Adrenal gland (tissue), 12 donors: ENCODE results near the gene LRRTM4. TPM values are rescaled to one million over a fixed set of nuclear protein-coding genes. Genes with fewer than 3 reads are reported as not detected.

ENCODE experiments used
- DNase-seq, 7 donors: peaks; one replicate each; pipeline ENCODE4 v3.0.0-alpha.2; 2019 to 2020
- H3K27ac ChIP-seq, 5 donors: fragments of 200-600 bp; sonication (generic) in 4 of 5; 1 replicate in 3 of 5; 2 replicates in 2 of 5; pipeline versions ENCODE4 v1.5.1 to v1.8.0; 2016 to 2020; ENCODE audit warnings: mild to moderate bottlenecking in 1 of 5
- H3K27me3 ChIP-seq: fragments of 200-600 bp; 2 replicates; pipeline ENCODE4 v1.8.0; 2021
- H3K36me3 ChIP-seq, 2 donors: fragments of 200-600 bp; replicated peaks in 1 of 2; 1 replicate in 1 of 2; 2 replicates in 1 of 2; pipeline versions ENCODE4 v1.5.1 to v1.8.0; 2018 to 2022
- H3K4me1 ChIP-seq, 2 donors: fragments of 200-600 bp; replicated peaks in 1 of 2; 1 replicate in 1 of 2; 2 replicates in 1 of 2; pipeline versions ENCODE4 v1.5.1 to v1.8.0; 2018 to 2021
- H3K4me3 ChIP-seq, 4 donors: fragments of 200-600 bp; sonication (generic) in 3 of 4; one replicate each; pipeline ENCODE4 v1.5.1; 2016 to 2018
- H3K9me3 ChIP-seq, 3 donors: fragments of 200-600 bp; sonication (generic) in 1 of 3; replicated peaks in 1 of 3; 1 replicate in 2 of 3; 2 replicates in 1 of 3; pipeline versions ENCODE4 v1.5.1 to v1.8.0; 2016 to 2021
- CTCF ChIP-seq, 6 experiments: fragments of 450-650 bp in 4 of 6; fragments of 200-600 bp in 2 of 6; sonication (generic) in 1 of 6; IDR thresholded peaks; 1 replicate in 5 of 6; 2 replicates in 1 of 6; pipeline versions ENCODE4 v1.5.1 to v1.8.0; 2016 to 2021; ENCODE audit warnings: antibody characterized with exemption in 6 of 6, mild to moderate bottlenecking in 2 of 6, moderate library complexity in 1 of 6
- POLR2A ChIP-seq, 2 donors: fragments of 450-650 bp; IDR thresholded peaks; one replicate each; pipeline ENCODE4 v1.6.1; 2017; ENCODE audit warnings: antibody characterized with exemption in 2 of 2, mild to moderate bottlenecking in 2 of 2, moderate library complexity in 1 of 2
- WGBS, 4 donors: extraction: QIAGEN DNeasy Blood & Tissue Kit in 2 of 4; methylation state at CpG; one replicate each; pipeline versions ENCODE4 v1.1.5 to v1.1.7; 2013 to 2017; 5-methylcytosine and 5-hydroxymethylcytosine counted together
- intact Hi-C, 2 donors: fragments of 100-400 bp; cut with DNase I; formaldehyde crosslinking; loops; one replicate each; pipeline versions ENCODE4 v1.14.1 to v1.15.0; 2022 to 2023
- polyA plus RNA-seq, 3 donors: library from polyadenylated mRNA; stranded (reverse); fragments of 200-250 nt in 2 of 3; fragments of 350-450 nt in 1 of 3; fragmentation: Illumina TruSeq in 1 of 3; extraction: RNeasy Lipid Tissue Mini Kit (QIAGEN cat#74804) in 1 of 3; gene quantifications; one replicate each; pipeline ENCODE4 v1.2.3, GENCODE V29; 2013 to 2014
- total RNA-seq, 9 donors: library from RNA; depleted of rRNA in 4 of 9; stranded (reverse); fragments of >200 nt in 4 of 9; fragments of 120-200 nt in 1 of 9; fragmentation: NEBNext Ultra II Directional in 1 of 9; extraction: Animal tissue kit (Norgen Biotek cat#: 25700) in 1 of 9; gene quantifications; one replicate each; pipeline versions ENCODE4 v1.1.0 to v1.2.4, GENCODE V29; 2013 to 2023
- donor health status: healthy with polysubstance abuse.
- donor health status: Bipolar disorder and iron deficiency.
- donor health status: DM: yes; HTN: yes; CAD: no.
- donor health status: DM: no; HTN: no; CAD: no.
- donor health status: DM: no; HTN: no; CAD: no.
- donor health status: DM: yes; HTN: yes; CAD: no.

Gene LRRTM4
- total and polyA plus RNA-seq, 12 donors = 0.07 to 0.67 (median 0.43) TPM; not detected in 4

DNA sequence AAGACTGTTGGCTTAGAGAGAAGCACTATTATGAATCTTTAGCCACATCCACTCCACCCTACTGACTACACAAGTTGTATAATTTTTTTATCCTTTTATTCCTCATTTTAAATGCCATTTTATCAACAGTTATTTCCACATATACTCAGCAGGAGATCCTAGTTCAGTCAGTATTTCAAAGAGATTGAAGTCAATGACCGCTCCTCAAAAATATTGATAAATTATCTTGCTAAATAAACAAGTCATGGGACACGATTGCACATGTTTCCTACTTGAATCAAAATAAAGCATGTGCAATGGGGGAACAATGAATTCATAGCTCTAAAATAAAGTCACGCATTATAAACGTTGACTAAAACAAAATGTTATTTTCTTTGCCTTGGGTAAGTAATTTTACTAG is 496.5 kb downstream of the LRRTM4 start:
- intact Hi-C loops = no loop called here
- no peak for DNase-seq
- 75 to 79% (median 77%) methylated on average over 4 of the region's 4 CpGs for WGBS, 4 donors

DNA sequence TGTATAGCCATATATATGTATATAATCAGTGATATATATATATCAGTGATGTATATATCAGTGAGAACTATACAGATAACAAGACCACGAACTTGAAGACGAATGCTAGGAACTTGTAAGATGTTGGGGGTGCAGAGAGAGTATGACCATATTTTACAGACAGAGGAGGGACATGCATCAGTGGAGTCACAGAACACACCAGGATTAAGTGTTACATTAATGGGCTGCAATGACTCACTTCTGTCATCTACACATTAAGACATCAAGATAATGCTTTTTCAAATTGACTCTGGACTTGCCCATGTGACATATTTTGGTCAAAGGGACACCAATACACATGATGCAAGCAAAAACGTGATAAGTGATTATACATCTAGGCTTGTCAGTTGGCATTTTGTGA is 501.0 kb downstream of the LRRTM4 start:
- H3K4me3 ChIP-seq = no peak overlapping the region
- DNase-seq = no peak
- intact Hi-C loops = no loop called here
- H3K9me3 ChIP-seq = no peaks in the 10 kb centered on the region
- WGBS, 4 donors = 50 to 58% (median 54%) methylated on average over 3 of the region's 3 CpGs
- no peak overlapping the region for H3K27ac ChIP-seq
- no peak for TF ChIP-seq POLR2A (IDR thresholded peaks at IDR 0.05)
- no peaks in the 10 kb centered on the region for H3K27me3 ChIP-seq
- H3K4me1 ChIP-seq = no peaks in the 10 kb centered on the region
- H3K36me3 ChIP-seq = no peaks in the 10 kb centered on the region

More for the DNA sequence above, 496.5 kb downstream of the LRRTM4 start:
- Histone ChIP-seq H3K36me3 (no peaks in the 10 kb centered on the region), H3K4me1 (no peaks in the 10 kb centered on the region), H3K27me3 (no peaks in the 10 kb centered on the region), H3K27ac (no peak overlapping the region), H3K4me3 (no peak overlapping the region), H3K9me3 (no peaks in the 10 kb centered on the region)
- TF ChIP-seq CTCF (IDR thresholded peaks at IDR 0.05) (no peak), POLR2A (IDR thresholded peaks at IDR 0.05) (no peak)

DNA sequence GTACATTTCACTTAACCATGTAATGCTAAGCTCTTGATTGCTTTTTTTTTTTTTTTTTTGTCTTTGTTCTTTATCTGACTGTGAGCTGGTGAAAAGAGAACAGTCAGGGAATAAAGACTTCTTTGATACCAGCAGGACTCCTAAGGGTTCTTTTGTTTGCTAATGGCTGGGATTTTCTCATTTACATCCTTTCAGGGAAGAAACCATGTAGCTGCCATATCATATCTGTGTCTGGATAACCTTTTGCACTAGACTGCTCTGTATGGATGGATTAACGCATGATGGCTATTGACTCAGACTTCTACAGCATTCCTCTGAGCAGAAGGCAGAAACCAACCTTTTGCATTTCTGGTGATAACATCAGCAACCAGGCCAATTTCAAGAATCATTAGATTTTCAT is 504.0 kb downstream of the LRRTM4 start:
- H3K36me3 ChIP-seq = no peaks in the 10 kb centered on the region
- 75 to 92% (median 78%) methylated on average over 1 of the region's 1 CpG for WGBS, 4 donors
- TF ChIP-seq POLR2A (IDR thresholded peaks at IDR 0.05) = no peak
- no peak for TF ChIP-seq CTCF (IDR thresholded peaks at IDR 0.05)

GRCh38 chr2:77017355-77017745 is 504.8 kb downstream of the LRRTM4 start:
- H3K9me3 ChIP-seq = no peaks in the 10 kb centered on the region
- intact Hi-C loops = no loop called here
- WGBS, 4 donors = 70 to 82% (median 75%) methylated on average over 3 of the region's 3 CpGs
- DNase-seq = no peak
- H3K4me1 ChIP-seq = no peaks in the 10 kb centered on the region
- no peaks in the 10 kb centered on the region for H3K27me3 ChIP-seq
- no peak overlapping the region for H3K27ac ChIP-seq
- H3K4me3 ChIP-seq = no peak overlapping the region
- TF ChIP-seq CTCF (IDR thresholded peaks at IDR 0.05) = no peak
- no peaks in the 10 kb centered on the region for H3K36me3 ChIP-seq

More for the DNA sequence above, 504.0 kb downstream of the LRRTM4 start:
- no peak overlapping the region for H3K4me3 ChIP-seq
- no peaks in the 10 kb centered on the region for H3K9me3 ChIP-seq
- H3K4me1 ChIP-seq = no peaks in the 10 kb centered on the region
- no peaks in the 10 kb centered on the region for H3K27me3 ChIP-seq
- no peak for DNase-seq
- H3K27ac ChIP-seq = no peak overlapping the region
- intact Hi-C loops = no loop called here
